HG03571 (cell line): Measurements from ENCODE around the gene SH3RF1.
"Not testable (repeated sequence)": the region's sequence is repeated elsewhere in the genome, so short reads cannot be mapped to it uniquely, and the experiment has no call there.

Experiments used
- ATAC-seq: cut with Tn5 transposase; IDR thresholded peaks from one replicate; pipeline ENCODE4 v1.9.1; 2021; ENCODE audit not compliant: unreplicated experiment

Gene SH3RF1

DNA sequence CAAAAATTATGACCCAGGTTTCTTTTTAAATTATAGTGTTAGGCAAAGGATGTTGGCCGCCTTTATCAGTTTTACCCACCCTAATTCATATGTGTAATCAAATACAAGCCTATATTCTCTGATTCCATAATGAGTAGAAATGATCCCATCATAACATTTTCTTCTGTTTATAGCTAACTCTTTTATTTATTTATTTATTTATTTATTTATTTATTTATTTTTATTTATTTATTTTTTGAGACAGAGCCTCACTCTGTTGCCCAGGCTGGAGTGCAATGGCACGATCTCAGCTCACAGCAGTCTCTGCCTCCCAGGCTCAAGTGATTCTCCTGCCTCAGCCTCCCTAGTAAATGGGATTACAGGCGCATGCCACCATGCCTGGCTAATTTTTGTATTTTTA, 7.1 kb upstream of the SH3RF1 start:
- not testable (repeated sequence) for ATAC-seq

DNA sequence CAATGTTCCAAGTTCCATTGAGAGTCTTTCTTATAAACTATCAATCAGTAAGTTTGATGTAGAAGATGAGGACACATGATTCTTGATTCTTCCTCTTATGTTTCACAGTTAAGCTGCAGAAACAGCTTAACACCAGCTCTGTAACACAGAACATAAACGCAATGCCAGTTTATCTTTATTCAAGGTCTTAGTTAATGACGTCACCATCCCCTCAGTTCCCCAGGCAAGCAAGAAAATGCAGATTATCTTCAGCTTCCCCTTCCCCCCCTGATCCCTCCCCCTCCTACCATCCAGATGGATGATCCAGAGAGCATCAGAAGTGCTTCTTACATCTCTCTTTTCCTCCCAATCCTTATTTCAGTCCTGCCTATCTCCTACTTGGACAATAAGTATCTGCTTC, 4.4 kb upstream of the SH3RF1 start:
- ATAC-seq, result no peak

DNA sequence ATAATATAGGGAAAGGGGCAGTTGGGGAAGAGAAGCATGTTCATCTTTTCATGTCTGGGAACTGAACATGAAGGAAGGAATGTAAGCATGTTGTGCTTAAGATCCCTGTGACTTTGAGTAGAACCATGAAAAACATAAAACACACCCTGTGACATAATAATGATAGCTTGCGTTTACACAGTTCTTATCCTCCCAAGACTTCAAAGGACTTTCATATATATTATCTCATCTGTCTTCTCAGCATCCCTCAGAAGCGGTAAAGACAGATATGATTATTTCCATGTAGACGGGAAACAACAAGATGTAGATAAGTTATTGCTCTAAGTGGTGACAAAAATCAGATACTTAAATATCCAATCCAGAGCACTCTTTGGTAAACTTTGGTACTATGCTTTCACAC, 3.3 kb upstream of the SH3RF1 start:
- ATAC-seq, result no peak

GRCh38 chr4:169272265-169272886, 1.6 kb upstream of the SH3RF1 start:
- no peak for ATAC-seq

DNA sequence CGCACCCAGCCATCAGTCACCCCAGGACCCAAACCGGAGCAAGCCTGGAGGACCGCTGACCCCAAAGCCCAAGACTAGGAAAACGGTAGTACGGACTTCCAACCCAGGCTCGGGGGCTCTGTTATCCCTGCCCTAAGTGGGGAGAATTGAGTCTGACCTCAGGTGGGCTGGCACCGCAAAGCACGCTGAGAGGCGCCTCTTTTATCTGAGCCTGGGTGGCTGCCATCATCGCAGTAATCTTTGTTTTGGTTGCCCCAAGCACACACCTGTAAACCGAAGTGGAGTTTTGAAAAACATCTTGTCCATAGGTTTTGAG, 894 bp upstream of the SH3RF1 start:
- ATAC-seq, result no peak

DNA sequence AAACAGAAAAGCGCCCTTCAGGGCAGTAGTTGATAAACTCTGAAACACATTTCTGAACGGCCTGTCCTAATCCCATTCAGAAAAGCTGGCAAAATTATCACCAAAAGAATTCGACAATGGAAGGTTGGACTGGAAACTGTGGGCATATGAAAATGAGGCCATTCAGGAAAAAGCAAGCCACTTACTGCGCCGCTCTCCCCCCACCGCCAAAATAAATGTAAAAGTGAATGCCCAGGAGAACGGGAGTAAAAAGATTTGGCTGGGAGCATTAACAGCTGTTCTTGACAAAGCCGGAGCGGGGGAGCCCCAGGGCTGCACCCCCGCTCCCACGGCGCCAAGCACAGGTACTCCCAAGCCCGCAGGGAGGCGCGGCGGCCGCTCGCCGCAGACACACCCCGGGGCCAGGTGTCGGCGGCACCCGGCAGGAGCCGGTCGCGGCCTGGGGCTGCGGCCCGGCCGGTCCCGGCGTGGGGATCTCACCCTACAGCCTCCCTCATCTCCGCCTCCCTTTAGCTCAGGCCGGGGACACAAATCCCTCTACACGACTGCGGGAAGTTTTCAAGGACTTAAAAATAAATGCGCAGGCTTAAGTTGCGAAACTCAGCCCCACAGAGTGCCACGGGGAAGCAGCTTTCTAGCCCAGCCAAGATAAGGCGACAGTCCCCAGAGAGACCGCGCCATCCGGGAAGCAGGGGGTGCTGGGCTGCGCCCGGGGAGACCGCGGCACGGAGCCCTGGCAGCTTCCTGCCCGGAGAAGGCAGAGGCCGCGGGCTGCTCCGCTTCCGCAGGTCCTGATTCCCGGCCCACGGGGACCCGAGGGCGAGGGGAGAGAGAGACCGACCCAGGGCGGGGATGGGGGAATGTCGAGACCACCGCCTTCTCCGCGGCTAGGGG, 593 bp downstream of the SH3RF1 start:
- ATAC-seq, result peak; percentile 46

- ATAC-seq, result no peak
These were observed 1.6 kb downstream of the SH3RF1 start for GRCh38 chr4:169268951-169269760.

DNA sequence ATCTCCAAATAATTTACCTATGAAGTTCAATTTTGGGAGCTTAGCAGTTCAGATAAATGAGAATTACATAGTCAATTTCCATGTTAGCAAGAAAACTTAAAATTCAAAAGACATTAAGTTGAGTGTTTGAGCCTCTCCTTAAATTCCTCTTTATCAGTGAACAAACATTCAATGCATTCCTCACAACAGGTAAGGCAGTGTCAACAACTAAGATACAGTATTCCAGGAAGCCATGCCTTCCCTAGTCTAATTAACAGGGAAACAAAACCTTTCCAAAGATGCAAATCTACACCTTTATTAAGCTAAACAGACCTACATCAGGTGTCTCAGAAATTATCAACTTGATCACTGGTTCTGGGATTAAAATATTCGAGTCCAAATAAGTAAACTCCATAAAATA, 3.7 kb downstream of the SH3RF1 start:
- ATAC-seq, result no peak

GRCh38 chr4:169266661-169267060, 4.1 kb downstream of the SH3RF1 start:
- no peak for ATAC-seq

DNA sequence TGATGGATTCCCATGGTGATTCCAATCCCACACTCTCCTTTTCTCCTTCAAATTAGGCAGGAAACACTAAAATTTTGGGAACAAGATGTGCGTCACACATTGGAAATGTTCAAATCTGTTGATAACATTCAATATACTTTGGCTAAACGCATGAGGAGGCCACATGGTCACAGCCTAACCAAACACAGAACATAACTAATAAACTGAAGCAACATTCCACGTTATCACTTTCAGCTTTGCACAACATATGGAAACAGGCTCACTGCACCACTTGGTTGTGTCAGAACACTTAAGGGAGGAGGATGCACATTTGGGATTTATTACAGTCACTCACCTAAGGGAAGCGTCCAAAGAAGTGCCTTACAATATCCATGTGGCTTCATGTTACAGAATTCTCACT, 4.7 kb downstream of the SH3RF1 start:
- ATAC-seq, result no peak

DNA sequence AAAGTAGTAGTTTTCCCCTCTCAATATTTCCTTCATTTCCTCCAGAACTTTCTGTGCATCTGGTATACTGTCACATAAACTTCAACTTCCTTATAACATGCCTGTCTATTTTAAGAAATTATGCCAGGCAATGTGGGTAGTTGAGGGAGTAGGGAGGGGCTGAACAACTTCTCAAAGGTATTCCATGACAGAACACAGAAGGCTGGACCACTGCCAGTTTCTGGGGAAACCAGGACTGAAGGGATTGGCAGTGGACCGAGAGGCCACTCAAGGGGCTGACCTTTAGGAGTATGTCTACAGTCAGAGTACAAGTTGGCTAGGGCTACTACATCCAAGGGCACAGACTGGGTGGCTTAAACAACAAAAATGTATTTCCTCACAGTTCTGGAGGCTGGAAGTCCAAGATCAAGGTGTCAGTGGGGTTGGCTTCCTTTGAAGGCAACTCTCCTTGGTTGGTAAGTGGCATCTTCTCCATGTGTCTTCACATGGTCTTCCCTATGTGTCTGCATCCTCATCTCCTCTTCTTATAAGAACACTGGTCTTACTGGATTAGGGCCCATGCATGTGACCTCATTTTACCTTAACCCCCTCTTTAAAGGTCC, 6.9 kb downstream of the SH3RF1 start:
- no peak for ATAC-seq

DNA sequence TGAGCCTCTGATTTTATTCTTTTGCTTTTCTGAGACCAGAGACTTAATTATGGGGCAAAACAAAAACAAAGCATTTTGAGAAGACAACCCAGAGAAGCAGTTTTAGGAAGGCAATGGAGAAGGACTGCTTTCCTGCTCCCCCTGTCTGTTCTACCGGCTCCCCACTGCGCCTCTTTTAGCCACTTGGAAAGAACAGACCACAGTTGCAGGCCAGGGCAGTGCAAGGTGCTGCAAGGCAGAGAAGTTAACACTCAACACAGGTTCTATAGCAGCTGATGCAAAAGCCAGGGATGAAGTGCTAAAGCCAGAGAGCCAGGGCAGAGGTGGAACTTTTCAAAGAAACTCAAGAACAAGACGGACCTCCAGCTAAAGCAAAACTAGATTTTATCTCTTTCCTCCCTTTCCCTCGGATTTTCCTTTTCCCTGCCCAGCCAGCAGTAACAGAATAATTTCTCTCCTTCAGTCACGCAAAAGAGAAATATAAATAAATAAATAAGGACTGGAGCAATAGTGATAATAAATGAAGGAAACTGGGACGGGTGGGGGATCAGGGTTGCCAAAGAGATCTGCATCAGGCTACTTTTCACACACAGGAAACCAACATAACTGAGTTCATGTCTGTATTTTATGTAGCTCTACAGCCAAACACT, 10.4 kb downstream of the SH3RF1 start:
- no peak for ATAC-seq

GRCh38 chr4:169259271-169259670, 11.5 kb downstream of the SH3RF1 start:
- ATAC-seq, result no peak

- no peak for ATAC-seq
These were observed 12.6 kb downstream of the SH3RF1 start for GRCh38 chr4:169258141-169258540.

GRCh38 chr4:169256856-169257761, 13.6 kb downstream of the SH3RF1 start:
- ATAC-seq, result no peak

DNA sequence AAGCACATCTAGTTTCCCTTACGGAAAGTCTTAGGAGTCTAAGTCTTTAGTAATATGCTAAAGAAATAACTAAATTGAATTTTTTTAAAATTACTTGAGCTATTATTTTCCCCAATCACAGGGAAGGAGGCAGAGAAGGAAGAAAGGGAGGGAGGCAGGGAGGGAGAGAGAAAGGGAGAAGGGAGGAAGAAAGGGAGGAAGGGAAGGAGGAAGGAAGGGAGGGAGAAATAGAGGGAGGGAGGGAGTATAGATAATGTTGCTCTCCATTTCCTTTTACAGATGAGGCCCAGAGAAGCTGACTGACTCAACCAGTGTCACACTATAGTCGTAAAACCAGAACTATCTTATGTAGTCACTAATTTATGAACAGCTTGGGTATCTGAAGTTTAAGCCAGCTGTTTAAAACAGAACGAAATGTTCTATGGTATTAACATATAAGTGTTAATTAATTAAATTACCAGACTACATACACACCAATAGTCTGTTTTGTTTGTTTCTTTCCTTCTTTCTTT, 14.6 kb downstream of the SH3RF1 start:
- ATAC-seq, result no peak

DNA sequence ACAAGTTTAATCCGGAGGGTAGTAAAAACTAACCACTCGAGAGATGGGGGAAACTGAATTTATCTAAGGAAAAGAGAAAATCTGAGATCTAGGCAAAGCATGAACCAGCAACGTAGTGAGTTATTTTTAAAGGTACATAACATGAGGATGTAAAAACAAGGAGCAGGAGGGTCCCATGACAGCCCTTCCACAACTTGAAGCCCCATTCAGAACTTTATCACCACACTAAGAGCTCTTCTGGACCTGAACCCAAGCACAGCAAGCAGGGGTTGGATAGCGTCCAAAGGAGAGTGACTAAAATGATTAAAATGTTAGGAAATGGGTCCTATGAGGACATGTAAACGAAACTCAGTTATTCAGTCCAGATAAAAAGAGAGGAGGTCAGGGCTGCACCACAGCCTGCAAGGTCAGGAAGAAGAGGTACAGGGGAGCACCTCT, 16.2 kb downstream of the SH3RF1 start:
- ATAC-seq, result no peak

DNA sequence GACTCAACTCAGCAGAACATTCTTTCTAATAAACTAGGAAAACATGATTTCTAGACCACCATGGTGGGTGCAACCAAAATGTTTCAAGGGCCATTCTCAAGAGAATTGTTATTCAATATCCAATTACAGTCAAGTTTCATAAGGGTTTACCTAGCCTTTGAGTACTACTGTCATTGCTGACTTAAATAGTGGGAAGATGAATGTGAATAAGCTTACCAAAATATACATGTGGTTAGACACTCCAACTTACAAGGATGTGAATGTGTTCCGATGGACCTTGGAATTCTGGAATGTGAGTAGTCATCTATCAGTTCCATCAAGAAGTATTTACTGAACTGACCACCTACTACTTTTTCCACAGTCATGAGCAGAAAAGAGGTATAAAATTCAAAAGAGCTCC, 16.9 kb downstream of the SH3RF1 start:
- no peak for ATAC-seq

DNA sequence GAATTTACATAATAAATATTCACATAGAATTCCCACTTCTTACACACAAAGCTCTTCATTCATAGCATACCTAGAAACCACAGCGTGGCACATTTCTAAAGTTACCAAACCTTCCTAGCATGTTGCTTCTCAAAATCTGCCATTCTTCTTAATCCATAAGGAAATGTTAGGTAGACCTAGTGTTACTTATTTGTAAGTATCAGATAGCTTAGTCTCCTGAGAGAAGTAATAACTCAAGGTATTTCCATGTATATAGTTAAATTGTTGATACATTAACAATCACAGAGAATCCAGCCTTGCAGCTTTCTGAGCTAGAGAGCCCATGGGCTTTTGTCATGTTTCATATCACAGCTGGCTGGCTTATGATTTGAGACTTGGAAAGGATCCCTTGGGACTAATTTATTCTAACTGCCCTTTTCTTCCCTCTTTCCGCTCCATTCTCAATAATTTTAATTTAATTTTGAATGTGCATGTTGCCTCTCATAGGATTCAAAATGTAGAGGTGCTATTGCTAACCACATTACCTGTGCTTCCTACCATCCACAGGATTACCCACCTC, 17.6 kb downstream of the SH3RF1 start:
- no peak for ATAC-seq
